ENCODE results near the gene RXRB.
"Not testable (repeated sequence)": the region's sequence is repeated elsewhere in the genome, so short reads cannot be mapped to it uniquely, and the experiment has no call there.

RXRB gene

DNA sequence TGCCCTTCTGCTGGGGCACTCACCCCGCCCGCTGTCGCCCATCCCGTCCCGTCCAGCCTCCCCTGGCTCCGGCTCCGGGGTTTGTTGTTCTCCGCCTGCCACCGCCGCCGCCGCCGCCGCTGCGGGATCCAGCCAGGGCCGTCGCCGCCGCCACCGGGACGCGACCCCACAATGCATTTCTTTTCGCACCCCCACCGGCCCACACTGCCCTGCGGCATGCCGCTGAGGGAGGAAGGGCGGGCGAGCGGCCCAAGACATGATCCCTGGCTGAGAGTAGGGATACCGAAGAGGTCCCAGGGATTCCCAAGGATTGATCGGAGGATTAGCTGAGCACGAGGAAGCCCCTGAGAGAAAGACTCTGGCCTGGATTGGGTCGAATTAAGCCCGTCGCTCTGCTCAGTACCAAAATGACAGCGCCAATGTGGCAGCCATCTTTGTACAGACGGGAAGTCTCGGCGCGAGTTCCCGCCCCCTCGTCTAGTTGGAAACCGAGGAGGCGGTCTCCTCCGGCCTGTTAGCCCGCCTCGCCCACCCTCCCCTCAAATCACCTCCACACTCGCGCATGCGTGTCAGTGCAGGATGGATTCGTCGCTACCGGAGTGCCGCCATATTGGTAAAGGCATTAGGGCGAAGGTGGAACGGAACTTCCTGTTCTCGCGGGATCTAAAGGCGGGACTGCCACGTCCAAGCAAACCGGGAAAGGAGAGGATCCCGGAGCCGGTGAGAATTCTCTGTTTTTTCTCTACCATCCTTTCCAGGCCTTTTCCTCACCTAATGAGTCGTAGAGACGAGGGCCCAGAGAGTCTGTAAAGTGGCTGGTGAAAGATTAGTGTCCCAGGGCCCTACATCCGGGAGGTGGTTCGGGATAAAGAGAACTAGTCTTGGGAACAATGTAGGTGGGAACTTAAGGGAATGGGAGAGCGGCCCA, at the start of gene RXRB, which contains the start of gene SLC39A7:
Gene RXRB, minus strand, starts transcription at position 447 of the 928 bp plus-strand sequence. Its CDS starts 189 bp downstream, at position 258.
Gene SLC39A7, plus strand, starts transcription at position 649 of the 928 bp plus-strand sequence. CDS start 379 bp downstream, outside the sequence.
- peak; percentile 93 for DNase-seq (ENCODE audit: low read depth)

DNA sequence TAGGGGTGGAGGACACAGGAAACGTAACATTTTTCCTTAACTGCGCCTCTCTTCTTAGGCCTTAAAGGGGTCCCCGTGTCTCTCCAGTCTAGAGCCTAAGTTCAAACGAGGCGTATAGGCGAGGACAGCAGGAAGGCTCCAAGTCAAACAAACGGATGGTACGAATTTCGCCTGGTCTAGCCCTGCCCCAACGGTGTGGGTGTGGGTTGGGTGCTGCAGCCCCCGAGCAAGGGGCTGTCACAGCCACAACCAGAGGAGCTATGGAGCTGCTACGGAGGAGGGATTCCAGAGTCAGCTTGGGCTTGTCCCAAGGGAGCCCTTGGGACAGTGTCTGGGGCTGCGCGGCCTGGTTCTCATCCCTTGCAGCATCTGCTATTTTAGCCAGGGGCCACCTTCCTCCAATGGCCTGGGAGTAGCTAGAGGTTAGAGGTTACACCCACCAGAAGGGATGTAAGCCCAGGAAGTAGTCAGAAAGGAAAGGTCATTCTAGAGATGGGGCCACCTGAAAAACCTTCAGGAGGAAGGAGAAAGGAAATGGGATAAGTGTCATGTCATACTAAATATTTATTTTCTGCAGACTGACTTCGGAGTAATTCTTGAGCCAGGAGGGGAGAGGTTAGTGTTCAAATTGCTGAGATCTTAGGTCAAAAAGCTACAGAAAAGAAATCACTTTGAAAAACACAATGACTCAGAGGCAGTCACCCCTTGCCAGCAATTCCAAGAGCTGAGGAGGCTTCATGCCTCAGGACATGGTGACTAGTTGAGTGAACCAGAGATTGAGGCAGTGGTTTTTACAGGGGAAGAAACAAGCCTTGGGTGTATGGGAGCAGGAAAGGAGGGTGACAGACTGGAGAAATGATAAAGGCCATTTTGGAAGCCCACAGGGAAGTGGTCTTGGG, 49.5 kb upstream of the RXRB start:
- DNase-seq (ENCODE audit: low read depth): peak; percentile 75

DNA sequence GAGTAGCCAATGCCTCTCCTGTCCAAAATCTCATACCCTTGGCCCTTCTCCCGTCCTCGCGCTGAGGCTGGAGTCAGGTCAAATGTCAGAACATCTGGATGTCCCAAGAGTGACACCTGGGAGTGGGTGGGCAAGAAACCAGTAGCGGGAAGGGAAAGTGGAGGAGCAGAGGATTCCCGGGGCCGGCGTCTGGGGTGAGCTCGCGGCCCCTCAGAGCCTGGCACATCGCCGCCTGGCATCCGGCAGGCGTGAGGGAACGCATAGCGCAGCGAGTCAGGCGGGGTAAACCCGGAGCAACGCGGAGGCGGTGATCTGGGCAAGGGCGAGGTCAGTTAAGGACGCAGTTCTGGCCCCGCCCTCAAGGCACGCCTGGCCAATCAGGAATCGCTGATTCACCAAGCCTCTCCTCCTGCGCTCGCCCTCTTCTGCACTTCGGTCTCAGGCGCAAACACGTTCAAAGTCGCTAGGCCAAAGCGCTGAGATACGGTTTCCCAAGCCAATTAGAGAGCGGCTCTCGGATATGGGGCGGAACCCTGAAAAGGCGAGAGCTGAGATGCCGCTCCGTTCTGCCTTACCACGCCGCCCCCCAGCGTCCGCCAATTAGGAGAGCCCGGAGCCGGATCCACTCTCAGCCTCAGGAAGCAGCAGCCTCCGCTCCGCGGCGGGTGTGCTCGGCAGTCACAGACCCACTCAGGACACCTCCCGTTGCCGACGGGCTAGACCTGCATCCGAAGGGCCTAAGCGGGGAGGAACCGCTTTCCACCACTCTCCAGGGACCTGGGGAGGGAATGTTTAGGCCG, 48.7 kb upstream of the RXRB start:
- peak; percentile 98 for DNase-seq (ENCODE audit: low read depth)

DNA sequence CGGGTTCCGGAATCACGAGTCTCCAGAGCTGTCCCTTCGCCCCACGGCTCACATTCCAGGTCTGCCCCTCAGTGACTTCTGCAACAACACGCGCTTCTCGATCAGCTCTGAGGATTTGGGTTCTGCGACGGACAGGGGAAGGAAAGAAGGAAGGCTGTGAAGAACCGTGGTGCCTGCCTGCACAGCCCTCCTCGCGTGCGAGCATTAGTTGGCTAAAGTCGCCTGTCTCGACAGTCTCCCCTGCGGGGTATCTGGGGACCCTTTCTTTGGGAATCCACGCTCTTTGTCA, 48.1 kb upstream of the RXRB start:
- DNase-seq (ENCODE audit: low read depth): no peak

DNA sequence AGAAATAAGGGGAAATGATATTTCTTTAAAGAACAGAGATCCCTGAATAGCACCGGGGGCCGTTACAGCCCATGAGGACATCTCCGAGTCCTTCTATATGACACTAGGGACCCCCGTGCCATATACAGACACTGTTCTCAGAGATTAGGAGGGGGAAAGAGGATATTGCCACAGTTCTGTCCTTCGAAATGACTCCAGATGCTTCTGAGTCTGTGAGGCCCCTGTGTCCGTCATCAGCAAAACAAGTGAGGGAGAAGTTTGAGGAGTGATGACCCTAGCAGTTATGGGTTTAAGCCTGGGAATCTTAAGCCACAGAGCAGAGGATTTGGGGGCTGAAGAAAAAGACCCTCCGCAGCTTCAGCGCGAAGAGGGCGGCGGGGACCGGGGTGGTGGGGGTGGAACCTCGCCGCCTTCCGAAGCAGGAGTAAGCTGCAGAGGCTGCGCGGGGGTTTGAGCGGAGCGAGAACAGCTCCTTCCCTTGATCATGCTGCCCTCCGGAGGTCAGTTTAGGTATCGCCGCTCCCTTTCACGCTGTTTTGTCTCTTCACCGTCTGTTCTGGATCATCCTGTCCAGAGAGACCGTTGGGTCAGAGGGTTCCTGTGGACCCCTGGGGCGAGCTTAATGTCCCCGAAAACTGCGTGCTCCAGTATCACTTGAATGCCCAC, 47.6 kb upstream of the RXRB start:
- peak; percentile 35 for DNase-seq (ENCODE audit: low read depth)

DNA sequence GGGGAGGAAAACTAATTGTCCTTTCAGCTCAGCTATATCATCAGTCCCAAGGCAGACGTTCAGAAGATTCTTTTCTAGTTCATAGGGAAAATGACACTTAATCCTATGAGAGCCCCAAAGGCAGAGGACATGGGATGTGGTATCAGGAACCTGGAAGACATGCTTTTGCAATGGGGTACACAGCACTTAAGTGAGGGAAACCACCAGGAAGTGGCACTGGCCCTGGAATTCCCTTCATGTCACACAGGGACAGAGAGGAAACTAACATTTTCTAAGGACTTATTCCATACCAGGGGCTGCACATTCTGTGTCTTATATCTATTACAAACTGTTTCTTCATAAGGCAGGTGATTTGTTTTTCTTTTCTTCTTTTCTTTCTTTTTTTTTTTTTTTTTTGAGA, 43.0 kb upstream of the RXRB start:
- no peak for DNase-seq (ENCODE audit: low read depth)

DNA sequence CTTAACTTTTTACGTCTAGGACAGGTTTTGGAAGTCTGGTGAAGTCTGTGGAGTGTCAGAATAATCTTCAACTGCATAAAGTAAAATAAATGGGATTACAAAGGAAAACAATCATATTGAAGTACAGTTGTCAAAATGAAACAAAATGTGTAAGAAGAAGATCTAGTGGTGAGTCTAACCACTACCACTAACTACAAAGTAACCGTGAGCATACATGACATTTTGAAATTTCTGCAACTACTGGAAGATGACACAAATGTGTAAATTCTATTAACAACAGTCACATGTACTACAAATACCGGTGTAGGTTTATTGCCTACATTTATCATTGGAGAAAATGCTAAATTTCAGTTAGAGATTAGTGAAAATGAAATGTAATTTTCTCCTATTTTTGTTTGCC, 41.5 kb upstream of the RXRB start:
- DNase-seq (ENCODE audit: low read depth): no peak

DNA sequence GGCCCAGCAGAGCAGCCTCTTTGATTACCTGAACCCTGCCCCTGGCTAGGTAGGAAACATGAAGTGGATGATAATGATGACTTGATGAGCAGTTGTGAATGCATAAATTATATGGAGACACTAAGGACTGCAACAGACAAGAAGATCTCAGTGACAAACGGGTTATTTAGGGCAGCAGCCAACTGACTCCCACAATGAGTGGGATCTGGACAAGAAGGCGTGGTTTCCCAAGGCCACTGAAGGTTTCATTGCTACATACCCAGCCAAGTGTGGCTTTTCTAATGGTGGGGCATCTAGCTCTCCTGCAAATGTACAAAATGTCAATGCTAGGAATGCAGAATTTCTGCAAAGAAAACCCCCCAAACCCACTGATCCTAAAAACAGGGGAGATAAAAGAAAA, 37.3 kb upstream of the RXRB start:
- DNase-seq (ENCODE audit: low read depth): no peak

DNA sequence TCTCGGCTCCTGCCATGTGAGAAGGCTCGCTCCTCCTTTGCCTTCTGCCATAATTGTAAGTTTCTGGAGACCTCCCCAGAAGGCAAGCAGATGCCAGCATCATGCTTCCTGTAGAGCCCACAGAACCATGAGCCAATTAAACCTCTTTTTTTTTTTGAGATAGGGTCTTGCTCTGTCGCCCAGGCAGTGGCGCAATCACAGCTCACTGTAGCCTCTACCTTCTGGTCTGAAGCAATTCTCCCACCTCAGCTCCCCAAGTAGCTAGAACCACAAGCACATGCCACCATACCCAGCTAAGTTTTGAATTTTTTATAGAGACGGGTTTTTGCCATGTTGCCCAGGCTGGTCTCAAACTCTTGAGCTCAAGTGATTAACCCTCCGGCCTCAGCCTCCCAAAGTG, 36.4 kb upstream of the RXRB start:
- no peak for DNase-seq (ENCODE audit: low read depth)

DNA sequence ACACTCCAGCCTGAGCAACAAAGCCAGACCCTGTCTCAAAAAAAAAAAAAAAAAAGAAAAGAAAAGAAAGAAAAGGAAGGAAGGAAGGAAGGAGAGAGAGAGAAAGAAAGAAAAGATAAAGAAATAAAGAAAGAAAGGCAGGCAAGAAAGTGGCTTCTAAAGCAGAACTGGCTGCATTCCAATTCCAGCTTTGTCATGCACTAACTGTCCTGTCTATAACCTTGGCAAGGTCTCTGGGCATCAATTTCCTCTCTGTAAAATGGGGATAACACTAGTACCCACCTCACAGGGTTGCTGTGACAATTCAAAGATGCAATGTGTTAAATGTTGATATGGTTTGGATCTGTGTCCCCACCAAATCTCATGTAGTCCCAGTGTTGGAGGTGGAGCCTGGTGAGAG, 35.9 kb upstream of the RXRB start:
- no peak for DNase-seq (ENCODE audit: low read depth)

DNA sequence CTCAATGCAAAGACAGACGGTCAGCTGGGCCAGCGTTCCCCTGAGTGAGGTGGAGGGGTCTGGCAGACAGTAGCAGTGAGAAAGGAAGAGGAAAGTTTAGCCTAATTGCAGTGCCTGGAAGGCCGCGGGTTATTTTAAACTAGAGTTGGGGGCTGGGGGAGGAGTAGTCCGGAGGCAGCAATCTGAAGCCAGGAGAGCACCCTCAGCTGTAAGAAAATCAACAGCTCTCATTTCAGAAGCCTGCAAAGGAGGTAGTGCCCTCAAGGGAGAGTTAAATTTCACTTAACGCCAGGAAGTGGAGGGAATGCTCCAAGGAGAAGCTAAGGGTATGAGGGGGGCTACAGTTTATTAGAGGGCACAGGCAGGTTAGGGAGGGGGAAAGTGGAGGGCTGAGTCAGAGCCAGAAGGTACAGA, 34.8 kb upstream of the RXRB start:
- DNase-seq (ENCODE audit: low read depth): no peak

DNA sequence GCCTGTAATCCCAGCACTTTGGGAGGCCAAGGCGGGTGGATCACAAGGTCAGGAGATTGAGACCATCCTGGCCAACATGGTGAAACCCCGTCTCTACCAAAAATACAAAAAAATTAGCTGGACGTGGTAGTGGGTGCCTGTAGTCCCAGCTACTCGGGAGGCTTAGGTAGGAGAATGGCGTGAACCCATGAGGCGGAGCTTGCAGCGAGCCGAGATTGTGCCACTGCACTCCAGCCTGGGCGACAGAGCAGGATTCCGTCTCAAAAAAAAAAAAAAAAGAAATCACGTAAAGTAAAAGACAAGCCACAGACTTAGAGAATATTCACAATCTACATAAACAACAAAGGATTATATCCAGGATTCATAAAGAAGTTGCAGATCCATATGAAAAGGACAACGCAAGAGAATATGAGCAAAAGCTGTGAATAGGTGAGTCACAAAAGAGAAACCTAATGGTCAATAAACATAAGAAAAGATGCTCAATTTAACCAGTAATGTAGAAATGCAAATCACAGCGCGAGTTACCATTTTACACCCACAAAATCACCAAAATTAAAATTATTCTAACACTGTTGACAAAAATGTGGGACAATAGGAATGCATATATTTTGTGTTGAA, 26.1 kb upstream of the RXRB start:
- not testable (repeated sequence) for DNase-seq (ENCODE audit: low read depth)

DNA sequence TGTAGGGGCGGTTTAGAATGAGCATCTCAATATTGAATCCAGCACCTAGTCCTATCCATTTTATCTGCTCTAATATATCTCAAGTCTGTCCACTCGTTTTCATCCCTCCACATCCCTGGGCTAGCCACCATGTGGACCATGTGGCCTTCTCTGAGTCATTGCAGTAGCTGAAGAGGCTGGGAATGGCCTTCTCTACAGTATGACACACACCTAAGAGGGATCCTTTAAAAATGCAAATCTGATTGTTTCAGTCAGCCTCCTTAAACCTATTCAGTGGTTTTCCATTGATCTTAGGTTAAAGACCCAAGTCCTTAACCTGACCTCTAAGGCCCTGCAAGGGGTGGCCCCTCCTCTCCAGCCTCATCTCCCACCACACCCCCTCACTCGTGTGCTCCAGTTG, 17.2 kb upstream of the RXRB start:
- DNase-seq (ENCODE audit: low read depth): no peak

DNA sequence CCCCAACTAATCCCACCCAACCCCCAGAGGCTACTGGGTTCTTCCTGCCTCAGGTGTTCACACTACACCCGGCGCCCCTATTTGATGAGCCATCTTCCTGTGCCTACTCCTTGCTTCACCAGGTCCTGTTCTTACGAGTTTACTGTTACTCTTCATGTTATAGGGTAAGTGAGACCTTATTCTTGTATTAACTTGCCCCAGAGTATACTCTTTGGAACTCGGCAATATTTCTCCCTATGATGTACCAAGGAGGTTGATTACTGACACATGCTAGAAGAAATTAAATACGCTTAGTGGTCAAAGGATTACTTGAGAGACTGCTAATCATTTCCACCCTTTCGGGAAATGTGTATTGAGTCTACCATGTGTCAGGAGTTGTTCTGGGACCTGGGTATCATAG, 16.8 kb upstream of the RXRB start:
- no peak for DNase-seq (ENCODE audit: low read depth)

DNA sequence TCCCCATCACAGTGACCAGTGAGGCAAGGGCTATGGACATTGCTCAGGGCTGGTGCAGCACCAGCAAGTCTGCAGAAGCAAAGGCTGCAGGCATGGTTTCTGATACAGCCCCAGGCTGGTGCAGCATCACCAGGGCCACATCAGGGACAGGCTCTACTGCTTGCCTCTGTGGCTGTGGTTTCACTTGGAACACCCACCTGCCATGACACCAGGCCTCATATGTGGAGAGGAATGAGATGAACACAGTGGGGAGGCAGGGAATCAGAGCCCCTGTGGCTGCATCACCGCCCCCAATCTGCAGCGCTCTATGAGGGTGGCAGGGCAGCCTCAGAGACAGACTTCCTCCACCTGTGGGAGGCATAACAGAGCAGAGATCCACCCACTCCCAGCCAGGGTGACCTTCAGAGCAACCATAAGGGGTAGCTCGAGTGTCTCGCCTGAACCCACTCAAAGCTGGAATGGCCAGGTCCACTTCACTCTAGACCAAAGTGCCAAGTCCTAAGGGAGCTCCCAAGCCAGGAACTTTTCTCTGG, 15.7 kb upstream of the RXRB start:
- DNase-seq (ENCODE audit: low read depth): no peak

DNA sequence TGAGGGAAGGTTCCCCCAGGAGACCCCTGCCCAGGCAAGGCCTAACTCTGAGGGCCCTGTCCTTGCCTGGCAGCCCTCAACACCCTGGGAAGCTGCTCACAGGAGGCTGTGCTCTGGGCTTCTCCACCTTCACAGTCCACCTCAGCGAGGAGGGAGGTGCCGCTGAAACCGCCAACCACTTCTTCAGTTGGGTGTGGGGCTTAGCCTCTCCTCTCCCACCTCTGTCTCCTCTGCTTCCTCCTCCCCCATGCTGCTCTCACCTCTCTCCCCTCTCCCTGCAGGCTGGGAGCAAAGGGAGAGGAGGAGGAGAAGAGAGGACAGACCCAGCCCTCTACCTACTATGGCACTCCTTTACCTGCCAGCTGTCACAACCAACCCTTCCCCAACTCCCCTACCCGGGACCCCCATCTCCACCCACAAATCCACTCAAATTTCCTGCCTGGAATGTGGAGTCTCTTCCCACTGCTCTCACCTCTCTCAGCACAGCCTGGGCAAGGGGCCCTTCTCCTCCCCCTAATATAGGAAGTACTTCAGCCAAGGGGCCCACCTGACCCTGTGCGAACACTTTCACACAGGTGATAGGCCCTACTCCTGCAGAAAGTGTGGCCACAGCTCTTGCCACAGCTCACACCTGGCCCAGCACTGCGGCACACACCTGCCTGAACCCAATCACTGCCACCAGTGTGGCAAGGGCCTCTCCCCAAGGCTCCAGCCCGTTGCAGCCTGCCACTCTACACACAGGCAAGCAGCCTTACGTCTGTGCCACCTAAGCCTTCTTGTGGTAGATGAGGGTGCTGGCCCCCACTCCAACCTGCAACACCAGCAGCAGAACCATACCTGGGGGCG, 15.0 kb upstream of the RXRB start:
- DNase-seq (ENCODE audit: low read depth): no peak

DNA sequence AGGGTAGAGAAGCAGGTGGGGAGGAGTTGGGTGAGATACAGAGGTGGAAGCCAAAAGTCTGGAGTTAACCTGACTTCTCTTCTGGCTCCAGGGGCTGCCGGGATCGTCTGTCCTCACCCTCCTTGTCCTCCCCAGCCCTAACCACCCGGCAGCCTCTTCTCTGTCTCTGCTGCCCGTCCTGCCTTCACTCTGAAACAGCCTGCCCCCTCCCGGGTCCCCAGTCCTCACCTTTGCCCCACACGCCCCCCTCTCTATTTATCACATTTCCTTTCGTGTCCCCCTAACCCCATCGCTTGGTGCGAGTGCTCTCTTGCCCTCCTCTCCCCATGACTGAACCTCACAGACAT, 13.5 kb upstream of the RXRB start:
- DNase-seq (ENCODE audit: low read depth): no peak

DNA sequence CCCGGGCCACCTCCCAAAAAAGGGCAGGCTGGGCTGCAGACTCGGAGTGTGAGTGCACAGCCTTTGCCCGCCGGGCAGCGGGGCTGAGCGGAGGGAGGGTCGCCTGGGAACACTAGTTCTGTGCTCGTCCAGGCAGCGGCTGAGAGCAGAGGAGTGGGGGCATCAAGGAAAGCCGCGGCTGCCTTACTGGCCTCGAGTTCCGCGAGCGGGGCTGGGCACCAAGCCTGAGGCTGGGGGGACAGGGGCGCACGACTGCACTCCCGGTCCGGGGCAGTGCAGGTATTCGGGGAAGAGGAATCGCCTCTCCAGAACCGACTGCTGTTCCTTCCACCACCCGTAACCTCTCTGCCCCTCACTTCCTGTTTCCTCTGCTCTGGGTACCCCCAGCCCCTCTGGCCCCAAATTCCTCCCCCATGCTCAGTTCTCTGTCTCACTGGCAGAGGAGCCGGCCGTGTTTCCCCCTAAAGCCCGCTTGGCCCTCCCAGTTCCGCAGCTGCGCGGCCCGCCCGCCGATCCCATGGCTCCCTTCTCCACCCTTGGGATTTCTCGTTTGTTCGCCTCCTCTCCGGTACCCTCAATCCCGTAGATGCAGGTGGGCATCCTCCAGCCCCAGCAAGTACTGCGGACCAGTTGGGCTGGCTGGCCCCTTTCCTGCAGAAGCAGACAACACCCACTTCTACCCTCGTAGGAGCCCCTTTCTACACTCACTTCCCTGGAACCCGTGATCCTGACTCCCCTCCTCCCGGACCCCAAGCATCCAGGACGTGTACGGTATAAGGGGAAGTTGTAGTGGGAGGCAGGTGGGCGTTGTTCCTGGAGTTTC, 12.9 kb upstream of the RXRB start:
- no peak for DNase-seq (ENCODE audit: low read depth)

DNA sequence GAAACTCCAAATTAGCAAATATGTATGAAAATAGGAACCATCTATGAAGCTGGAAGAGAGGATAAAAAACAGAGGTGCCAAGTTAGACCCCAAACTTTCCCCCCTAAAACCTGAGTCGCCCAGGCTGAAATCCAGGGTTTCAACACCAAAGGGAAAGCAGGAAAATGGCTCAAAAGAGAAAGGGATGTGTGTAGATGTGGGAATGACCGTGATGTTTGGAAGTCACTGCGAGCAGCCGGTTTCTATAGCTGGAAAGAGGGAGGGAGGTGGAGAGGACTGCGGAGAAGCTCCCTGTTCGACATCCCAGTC, 12.3 kb upstream of the RXRB start:
- DNase-seq (ENCODE audit: low read depth): no peak

All from GM04503 (cell line).